Measurements from ENCODE around the gene KISS1.
A peak's percentile ranks its signal among the peaks of the same experiment; 100 is the strongest.

The KISS1 gene

DNA sequence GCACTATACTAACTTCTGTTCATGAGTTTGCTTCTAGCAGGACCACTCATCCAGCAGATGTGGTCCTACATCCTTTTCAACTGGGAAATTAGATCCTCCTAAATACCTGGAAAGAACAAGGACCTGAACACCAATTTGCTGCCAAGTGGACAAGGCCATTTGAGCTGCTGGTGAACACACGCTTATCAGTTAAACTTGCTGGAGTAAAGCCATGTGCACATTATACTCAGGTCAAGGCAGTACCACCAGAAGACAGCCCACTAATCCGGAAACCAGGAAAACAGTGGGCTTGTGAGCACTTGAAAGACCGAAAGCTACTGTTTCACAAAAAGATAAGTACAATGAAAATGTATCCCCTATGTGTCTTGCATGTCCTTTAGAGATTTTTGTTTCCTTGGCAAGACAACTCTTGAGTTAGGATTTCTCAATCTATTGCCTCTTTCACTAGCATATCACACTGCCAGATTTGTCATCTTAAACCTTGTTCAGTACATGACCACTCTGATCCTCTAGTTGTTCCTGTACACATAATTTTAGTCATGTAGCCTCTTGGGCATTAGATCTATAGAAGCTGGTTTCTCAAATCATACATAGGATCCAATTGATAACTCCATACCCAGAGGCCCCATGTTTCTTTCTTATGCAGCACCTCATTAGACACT lies 25.7 kb downstream of the KISS1 start:
- TF ChIP-seq, protein P1, sequence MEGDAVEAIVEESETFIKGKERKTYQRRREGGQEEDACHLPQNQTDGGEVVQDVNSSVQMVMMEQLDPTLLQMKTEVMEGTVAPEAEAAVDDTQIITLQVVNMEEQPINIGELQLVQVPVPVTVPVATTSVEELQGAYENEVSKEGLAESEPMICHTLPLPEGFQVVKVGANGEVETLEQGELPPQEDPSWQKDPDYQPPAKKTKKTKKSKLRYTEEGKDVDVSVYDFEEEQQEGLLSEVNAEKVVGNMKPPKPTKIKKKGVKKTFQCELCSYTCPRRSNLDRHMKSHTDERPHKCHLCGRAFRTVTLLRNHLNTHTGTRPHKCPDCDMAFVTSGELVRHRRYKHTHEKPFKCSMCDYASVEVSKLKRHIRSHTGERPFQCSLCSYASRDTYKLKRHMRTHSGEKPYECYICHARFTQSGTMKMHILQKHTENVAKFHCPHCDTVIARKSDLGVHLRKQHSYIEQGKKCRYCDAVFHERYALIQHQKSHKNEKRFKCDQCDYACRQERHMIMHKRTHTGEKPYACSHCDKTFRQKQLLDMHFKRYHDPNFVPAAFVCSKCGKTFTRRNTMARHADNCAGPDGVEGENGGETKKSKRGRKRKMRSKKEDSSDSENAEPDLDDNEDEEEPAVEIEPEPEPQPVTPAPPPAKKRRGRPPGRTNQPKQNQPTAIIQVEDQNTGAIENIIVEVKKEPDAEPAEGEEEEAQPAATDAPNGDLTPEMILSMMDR (IDR thresholded peaks at IDR 0.05; ENCODE audit: insufficient read depth, missing control alignments), result no peak
- DNase-seq (ENCODE audit: insufficient read length, low spot score), result no peak
- FAIRE-seq, result peak; percentile 83

DNA sequence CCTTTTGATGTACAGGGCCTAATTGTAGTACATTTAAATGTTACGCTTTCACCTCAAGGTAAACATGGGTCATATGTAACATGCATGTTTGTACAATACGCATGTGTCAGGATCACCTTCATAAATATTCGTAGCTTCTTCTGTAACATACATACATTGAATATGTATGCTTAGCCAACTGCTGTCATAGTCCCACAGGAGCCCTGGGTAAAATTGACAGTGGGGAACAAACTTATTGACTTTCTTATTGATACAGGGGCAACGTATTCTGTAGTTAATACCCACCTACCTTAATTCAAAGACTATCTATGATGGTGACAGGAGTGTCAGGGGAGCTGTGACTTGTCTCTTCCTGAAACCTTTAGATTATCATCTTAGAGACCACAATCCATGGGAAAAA lies 26.4 kb downstream of the KISS1 start:
- DNase-seq (ENCODE audit: insufficient read length, low spot score), result no peak
- TF ChIP-seq, protein P1 (IDR thresholded peaks at IDR 0.05; ENCODE audit: insufficient read depth, missing control alignments), result no peak
- peak; percentile 80 for FAIRE-seq

DNA sequence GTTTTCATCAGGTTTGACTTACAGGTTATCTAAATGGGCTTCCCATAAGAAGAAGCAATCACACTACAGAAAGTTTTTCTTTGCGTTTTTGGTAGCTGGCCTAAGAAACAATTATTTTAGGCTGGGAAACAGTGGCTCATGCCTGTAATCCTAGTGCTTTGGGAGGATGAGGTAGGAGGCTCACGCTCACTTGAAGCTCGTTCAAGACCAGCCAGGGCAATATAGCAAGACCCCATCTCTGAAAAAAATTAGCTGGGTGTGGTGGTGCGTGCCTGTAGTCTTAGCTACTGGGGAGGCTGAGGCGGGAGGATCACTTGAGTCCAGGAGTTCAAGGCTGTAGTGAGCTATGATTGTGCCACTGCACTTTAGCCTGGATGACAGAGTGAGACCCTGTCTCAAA lies 28.6 kb downstream of the KISS1 start:
- no peak for DNase-seq (ENCODE audit: insufficient read length, low spot score)
- TF ChIP-seq, protein P1 (IDR thresholded peaks at IDR 0.05; ENCODE audit: insufficient read depth, missing control alignments), result no peak
- no peak for FAIRE-seq

DNA sequence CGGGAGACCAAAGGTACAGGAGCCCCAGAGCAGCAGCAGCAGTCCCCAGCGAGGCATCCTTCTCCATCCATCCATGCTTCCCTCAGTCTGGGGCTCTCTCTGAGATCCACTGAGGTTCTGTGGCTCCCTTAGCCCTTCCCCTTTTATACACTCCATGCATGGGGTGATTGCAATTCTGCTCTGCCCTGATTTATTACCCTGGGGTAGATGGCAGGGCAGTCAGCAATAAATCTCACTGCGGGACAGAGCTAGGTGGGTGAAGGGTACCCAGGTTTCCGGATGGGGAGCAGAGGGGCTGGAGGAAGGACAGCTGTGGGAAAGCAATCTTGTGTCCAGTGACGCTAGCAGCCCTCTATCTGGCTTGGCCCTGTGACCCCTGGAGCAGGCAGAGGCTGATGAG lies 30.1 kb downstream of the KISS1 start, which contains the start of gene REN:
Gene REN, minus strand, starts transcription at position 119 of the 400 bp plus-strand sequence. Its CDS starts 44 bp downstream, at position 75.
- no peak for DNase-seq (ENCODE audit: insufficient read length, low spot score)
- TF ChIP-seq, protein P1 (IDR thresholded peaks at IDR 0.05; ENCODE audit: insufficient read depth, missing control alignments), result no peak
- no peak for FAIRE-seq

DNA sequence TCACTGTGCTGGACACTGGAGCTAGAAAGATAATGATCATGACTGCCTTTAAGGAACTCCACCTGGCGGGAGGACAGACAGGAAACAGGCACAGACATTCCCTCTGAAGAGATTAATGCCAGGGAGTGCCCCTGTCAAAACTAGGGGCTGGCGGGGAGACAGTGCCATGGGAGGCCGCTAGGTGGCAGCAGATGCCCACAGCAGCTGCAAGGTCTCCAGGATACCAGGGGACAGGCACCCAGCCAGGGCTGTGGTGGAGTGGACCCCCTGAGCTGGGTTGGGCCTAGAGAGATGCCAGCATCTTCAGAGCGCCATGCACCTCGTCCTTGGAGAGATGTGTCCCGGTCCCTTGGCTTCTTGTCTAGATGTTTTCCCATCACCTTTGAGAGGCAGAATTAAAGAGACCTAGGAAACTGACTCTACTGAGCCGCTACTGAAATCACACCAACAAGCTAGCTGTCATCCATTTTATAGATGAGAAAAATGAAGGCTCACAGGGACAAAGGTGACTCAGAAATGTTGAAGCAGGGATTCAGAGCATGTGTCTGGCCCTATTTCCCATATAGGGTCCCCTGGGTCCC lies 33.7 kb downstream of the KISS1 start:
- no peak for FAIRE-seq
- TF ChIP-seq, protein P1 (IDR thresholded peaks at IDR 0.05; ENCODE audit: insufficient read depth, missing control alignments), result peak; percentile 99
- DNase-seq (ENCODE audit: insufficient read length, low spot score), result peak; percentile 80

DNA sequence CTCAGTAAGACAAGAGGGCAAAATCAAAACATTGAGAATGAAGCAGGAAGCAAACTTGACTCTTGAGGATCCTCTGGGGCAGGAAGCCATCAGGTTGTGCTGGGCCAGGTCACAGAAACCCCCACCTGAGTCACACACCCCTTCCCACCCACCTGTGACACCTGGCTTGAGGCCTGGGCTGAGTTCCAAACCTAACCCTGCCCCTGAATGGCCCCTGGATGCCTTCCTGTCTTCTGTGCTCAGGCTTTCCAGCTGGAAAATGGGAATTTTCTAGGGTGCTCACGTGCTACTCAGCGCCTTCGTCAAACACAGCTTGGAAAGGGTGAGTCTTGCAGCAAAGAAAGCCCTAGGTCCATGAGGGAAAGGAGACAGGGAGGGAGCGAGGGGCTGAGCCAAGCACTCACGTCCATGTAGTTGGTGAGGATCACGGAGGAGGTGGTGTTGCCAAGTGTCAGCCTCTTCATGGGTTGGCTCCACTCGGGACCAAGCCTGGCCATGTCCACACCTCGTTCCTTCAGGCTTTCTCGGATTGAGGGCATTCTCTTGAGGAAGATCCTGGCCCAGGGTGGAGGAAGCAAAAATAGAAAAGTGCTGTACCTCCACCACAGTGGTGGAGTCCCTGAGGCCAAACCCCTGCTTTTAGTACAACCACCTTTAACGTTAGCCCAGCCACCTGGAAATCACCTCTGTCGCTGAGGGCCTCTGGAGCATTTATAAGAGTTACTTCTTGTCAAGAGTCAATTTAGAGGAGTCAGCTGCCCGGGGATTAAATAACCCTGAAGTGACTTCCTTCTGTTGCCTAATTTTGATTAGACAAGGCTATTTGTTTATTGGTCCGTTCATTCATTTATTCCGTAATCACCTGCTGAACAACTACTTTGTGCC lies 34.4 kb downstream of the KISS1 start:
- TF ChIP-seq, protein P1 (IDR thresholded peaks at IDR 0.05; ENCODE audit: insufficient read depth, missing control alignments), result no peak
- FAIRE-seq (no peak), DNase-seq (ENCODE audit: insufficient read length, low spot score) (no peak)
